Activated CD4-positive, alpha-beta T cell treated with anti-CD3 and anti-CD28 coated beads, Interleukin-2, Interleukin-4, amounts not matched to agents 100 ng/mL and 50 ng/mL, durations not matched to agents 16 hours and 8 hours (primary cell): ENCODE data around the gene INPP5E.

Experiments
- DNase-seq: peaks from one replicate; pipeline ENCODE4 v3.0.0-alpha.2; 2020; ENCODE audit warnings: low spot score

The INPP5E gene

DNA sequence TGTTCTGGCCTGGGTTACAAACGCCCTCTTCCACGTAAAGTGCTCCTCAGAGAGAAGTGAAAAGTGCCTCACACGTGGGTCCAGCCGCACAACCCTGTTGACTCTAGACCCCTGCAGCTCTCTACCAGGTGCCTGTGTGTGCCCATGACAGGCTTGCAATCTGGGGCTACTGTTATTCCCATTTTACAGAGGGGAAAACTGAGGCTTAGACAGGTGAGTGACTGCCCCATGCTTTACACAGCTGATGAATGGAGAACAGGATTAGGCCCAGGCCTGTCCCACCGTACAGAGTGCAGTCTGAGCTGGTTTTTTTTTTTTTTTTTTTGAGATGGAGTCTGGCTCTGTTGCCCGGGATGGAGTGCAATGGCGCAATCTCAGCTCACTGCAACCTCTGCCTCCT is 6.2 kb upstream of the INPP5E start:
- DNase-seq, result no peak

DNA sequence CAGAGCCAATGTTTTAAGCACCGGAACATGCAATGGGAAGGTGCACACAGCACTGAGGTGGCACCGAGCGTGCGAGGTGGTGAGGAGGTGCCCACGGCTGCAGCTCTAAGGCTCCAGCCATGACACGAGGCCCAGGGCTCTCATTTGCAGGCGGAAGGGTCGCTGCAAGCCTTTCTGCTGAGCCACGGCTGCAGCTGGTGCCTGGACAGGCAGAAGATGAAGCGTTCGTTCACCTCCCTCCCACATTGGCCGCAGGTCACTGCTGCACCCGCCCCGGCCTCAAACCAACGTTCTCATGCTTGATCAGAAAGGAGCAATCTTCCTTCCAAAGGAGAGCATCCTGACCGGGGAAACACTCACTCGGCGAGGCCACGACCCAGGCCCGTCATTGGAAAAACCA is 4.5 kb upstream of the INPP5E start:
- no peak for DNase-seq

GRCh38 chr9:136443687-136444086 is 4.0 kb upstream of the INPP5E start:
- no peak for DNase-seq

- no peak for DNase-seq
Observed at GRCh38 chr9:136443087-136443486, 3.4 kb upstream of the INPP5E start.

DNA sequence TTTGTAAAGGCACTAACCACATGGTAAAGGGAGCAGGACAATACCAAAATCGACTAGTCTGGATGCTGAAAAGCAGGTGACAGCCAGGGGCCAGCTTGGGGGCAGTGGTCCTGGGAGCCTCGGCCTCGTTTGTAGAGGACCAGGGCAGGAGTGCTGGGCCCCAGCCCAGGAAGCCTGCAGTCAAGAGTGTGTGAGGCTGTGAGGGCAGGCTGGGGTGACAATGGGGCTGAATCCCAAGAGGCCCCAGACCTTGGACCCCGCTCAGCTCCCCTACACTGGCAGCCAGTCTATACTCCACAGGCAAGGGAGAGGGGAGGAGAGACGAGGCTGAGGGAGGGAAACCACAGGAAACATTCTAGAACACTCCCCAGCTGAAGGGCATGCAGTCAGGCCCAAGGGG is 2.6 kb upstream of the INPP5E start:
- DNase-seq, result no peak

GRCh38 chr9:136441681-136442245 is 2.1 kb upstream of the INPP5E start:
- DNase-seq, result no peak

DNA sequence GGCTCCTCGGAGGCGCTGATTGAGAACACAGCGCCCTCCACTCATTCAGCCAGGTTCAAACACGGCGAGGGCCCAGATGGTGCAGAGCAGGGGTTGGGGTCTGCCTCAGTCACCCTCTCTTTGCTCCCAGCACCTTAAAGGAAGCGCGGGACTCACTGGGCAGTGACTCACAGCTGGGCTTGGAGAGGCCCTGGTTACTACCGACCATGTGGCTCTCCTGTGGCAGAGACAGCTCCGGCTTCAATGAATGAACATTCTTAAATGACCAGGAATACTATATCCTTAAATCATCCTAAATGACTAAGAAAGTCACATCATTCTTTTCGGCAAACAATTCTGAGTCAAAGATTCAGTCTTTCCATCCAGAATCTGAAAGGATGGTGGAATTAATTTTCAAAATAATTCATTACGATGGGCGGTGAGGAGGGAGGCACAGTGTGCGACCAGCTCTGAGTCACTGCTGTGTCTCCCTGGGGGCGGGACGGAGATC is 1.6 kb upstream of the INPP5E start:
- no peak for DNase-seq

DNA sequence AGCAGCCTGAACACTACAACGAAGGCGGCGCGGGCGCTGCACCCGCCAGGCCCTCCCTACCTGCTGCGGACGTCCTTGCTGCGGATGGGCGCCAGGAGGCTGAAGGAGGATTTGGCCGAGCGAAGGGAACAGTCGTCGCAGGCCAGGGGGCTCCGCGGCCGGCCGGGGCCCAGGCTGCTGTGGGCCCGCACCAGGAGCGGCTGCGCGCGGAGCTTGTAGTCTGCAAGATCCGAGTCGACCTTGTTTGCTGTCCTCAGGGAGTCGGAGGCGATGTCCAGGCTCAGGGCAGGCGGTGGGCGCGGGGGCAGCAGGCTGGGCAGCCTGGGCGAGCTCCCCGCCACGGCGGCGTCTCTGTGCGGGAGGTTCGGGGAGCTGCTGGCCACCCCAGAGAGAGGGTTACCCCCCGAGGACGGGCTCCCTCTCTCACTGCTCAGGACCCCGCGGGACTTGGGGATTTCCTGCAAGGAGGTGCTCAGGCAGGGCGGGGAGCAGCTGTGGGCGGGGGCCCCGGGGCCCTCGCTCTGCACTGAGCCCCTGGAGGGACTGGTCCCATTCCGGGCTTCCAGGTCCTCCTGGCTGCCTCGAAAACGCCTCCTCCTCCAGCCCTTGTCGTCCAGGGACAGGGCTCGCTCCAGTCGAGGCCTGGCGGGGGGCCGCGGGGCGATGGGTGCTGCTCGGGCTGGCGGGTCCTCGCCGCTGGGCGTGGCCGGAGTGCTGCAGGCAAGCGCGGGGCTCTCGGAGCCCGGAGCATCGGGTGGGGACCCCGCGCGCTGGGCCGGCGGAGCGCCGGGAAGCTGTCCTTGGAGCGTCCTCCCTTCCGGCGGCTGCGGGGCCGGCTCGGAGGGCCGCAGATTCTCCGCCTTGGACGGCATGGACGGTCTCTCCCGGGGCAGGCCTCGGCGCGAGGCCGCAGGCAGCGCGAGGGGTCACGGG is 831 bp downstream of the INPP5E start:
- DNase-seq, result peak; percentile 58

GRCh38 chr9:136437839-136438547 is 1.7 kb downstream of the INPP5E start:
- DNase-seq, result no peak

DNA sequence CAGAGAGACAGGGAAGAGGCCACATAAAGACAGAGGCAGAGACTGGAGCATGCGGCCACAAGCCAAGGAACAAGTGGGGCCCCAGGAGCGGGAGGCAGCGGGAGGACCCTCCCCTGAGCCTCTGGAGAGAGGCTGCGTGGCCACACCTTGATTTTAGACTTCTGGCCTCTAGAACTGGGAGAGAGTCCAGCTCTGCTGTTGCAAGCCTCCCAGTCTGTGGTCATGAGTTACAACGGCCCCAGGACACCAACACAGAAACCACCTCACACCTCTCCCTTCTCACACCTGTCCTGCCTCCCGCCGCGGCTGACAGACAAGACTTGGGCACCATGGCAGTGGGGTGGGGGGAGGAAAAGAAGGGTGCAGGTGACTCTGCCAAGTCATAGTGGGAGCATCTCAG is 2.2 kb downstream of the INPP5E start:
- no peak for DNase-seq

DNA sequence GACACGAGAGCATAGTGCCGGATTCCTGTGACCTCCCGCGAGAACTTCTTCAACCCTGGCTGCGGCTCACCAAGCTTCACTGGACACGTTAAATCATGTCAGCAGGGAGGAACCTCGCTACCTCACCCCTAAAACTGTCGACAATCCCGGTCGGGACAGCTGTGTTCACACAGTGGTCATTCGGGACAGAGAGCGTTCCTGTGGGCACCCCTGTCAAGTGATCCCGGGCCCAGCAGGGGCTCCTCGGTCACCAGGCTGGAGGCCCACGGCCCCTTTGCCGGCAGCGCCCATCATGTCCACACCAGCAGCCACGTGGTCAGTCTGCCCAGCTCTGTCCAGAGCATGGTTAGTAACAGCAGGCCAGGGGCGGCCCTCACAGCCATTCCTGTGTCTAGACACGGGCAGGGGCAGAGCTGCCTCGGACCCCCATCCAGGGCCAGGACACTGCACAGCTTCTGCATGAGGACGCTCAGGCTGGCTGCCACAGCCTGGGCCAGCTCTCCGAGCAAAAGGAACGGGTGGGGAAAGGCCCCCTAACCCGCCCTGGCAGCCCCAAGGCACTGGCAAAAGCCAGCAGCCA is 3.5 kb downstream of the INPP5E start:
- no peak for DNase-seq

GRCh38 chr9:136434580-136435169 is 5.0 kb downstream of the INPP5E start:
- DNase-seq, result no peak

- no peak for DNase-seq
Observed at GRCh38 chr9:136433849-136434579, 5.6 kb downstream of the INPP5E start.

GRCh38 chr9:136433043-136433715 is 6.5 kb downstream of the INPP5E start:
- DNase-seq, result no peak

DNA sequence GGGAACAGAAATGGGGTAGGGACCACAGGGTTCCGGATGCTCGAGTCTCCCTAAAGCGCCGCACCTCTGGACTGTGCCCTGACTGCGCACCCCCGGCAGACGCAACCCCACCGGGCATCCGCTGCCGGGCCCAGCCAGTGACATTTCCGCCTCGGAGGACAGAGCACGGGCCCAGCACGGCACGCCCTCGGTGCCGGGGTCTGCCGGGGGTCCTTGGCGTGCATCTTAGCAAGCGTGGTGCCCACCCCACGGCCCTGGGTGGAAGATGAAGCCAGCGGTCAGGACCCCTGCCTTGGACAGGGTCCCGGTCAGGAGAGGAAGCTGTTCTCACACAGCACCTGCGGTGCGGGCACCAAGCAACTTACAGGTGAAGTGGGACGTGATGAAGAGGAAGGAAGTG is 7.1 kb downstream of the INPP5E start:
- no peak for DNase-seq

DNA sequence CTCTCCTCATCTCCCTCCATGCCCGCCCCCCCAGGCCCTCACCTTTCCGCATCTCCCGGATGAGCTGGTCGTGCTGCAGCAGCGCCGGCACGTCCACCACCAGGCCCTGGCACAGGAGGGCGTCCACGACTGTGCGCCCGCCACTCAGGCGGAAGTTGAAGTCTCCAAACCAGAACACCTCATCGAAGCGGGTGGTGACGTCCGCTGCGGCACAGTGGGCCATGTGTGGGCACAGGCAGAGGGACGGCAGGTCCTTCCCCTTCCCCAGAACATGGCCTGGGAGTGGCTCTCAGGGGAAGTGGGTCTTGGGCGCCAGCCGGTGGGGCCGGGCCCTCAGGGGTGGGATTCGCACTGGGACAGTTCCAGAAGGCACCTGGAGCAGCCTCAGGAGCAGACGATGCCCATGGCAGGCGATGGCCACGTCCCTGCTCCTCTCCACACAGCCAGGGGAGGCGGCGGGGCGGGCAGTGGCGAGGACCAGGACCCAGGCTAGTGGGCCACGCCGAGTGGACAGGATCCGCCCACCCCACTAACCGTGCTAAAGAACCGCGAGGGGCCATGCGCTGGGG is 7.8 kb downstream of the INPP5E start:
- no peak for DNase-seq

- no peak for DNase-seq
Observed at GRCh38 chr9:136430588-136431234, 8.9 kb downstream of the INPP5E start.

DNA sequence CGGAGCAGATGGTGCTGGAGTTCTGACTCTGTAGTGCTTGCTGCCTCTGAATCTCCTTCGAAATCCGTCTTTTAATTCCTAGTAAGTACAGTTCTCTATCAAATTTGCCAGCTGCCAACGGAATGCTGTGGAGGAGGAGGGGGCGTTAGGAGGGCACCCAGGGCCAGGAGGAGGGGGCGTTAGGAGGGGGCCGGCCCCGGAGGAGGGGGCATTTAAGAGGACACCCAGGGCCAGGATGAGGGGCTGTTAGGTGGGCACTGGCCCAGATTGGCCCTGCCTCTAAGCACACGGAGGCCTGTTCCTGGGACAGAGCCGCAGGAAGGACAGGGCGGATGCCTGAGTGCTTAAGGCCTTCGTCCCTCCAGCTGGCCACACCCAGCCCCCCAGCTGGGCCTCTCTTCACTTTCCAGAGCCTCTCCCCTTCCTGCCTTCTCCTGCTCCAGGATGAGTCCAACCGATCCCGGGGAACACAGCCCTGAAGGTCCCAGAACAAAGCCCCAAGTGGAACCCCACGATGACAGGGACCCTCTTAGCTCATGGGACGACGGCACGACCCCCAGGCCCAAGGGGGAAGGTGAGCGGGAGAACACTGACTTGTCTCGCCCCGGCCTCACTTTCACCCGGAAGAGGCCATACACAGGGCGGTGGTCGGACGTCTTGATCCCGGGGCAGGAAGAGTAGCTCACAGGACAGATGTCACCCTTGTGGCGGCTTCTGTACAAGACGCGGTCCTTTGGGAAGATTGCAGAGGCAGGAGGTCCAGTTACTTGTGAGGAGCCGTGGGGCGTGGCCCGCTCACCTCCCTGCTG is 9.8 kb downstream of the INPP5E start:
- no peak for DNase-seq

- DNase-seq, result no peak
Observed at GRCh38 chr9:136429075-136429628, 10.5 kb downstream of the INPP5E start.
